HEK293 (cell line): ENCODE results near the gene KREMEN1.

ENCODE experiments used
- CTCF ChIA-PET: fragments of 350-600 bp; formaldehyde crosslinking; extraction: SDS; loops from one replicate; lab custom pipeline; 2021; ENCODE audit warnings: antibody characterized with exemption; lab: Yijun Ruan, JAX
- POLR2A ChIA-PET: fragments of 300-600 bp; formaldehyde crosslinking; extraction: SDS; loops from one replicate; lab custom pipeline; 2020; ENCODE audit warnings: antibody characterized with exemption, inconsistent platforms; lab: Yijun Ruan, JAX
- H3K27ac ChIP-seq: fragments of 200-500 bp; sonication (Bioruptor generic); 2 replicates; pipeline ENCODE4 v1.5.1; 2014; ENCODE audit warnings: low read depth, low read length, control low read depth, inconsistent platforms; ENCODE audit errors: extremely low read depth
- H3K36me3 ChIP-seq, 2 experiments: fragments of 200-500 bp in 1 of 2; sonication (Bioruptor generic) in 1 of 2; 1 replicate in 1 of 2; 2 replicates in 1 of 2; pipeline ENCODE4 v1.5.1; 2014 to 2017; ENCODE audit warnings: inconsistent platforms in 2 of 2, low read length in 2 of 2; ENCODE audit not compliant: control insufficient read depth in 2 of 2, insufficient read depth in 1 of 2
- H3K4me1 ChIP-seq: fragments of 200-500 bp; sonication (Bioruptor generic); 2 replicates; pipeline ENCODE4 v1.5.1; 2014; ENCODE audit warnings: mild to moderate bottlenecking, low read length, inconsistent platforms; ENCODE audit not compliant: control insufficient read depth, insufficient read depth
- H3K4me3 ChIP-seq: 2 replicates; pipeline ENCODE4 v1.5.1; 2011; ENCODE audit warnings: low read depth, mild to moderate bottlenecking, control low read depth, low read length, moderate library complexity
- H3K9me3 ChIP-seq: fragments of 200-500 bp; sonication (Bioruptor generic); 2 replicates; pipeline ENCODE4 v1.5.1; 2014; ENCODE audit warnings: low read depth, low read length, inconsistent platforms; ENCODE audit not compliant: control insufficient read depth, insufficient read depth
- SETDB1 ChIP-seq: IDR thresholded peaks from one replicate; pipeline ENCODE4 v1.6.1; 2017; ENCODE audit warnings: mild to moderate bottlenecking, low read length, moderate library complexity, mixed read lengths; ENCODE audit not compliant: insufficient read length
- SP7 ChIP-seq: fragments of 450-650 bp; formaldehyde crosslinking; IDR thresholded peaks from 2 replicates; pipeline ENCODE4 v1.5.1; 2016; ENCODE audit warnings: missing biosample characterization, missing genetic modification characterization
- TSHZ1 ChIP-seq: fragments of 450-650 bp; formaldehyde crosslinking; IDR thresholded peaks from 2 replicates; pipeline ENCODE4 v1.5.1; 2016; ENCODE audit warnings: missing biosample characterization, missing genetic modification characterization, borderline replicate concordance
- ZEB2 ChIP-seq: fragments of 450-650 bp; formaldehyde crosslinking; IDR thresholded peaks from 2 replicates; pipeline ENCODE4 v1.5.1; 2016; ENCODE audit warnings: missing biosample characterization, missing genetic modification characterization
- ZFHX2 ChIP-seq: fragments of 450-650 bp; formaldehyde crosslinking; conservative IDR thresholded peaks from 2 replicates; pipeline ENCODE4 v1.5.1; 2016; ENCODE audit warnings: missing biosample characterization, missing genetic modification characterization
- ZNF10 ChIP-seq: fragments of 450-650 bp; formaldehyde crosslinking; IDR thresholded peaks from 2 replicates; pipeline ENCODE4 v1.5.1; 2017; ENCODE audit warnings: missing biosample characterization, missing genetic modification characterization
- ZNF221 ChIP-seq: fragments of 450-650 bp; formaldehyde crosslinking; IDR thresholded peaks from 2 replicates; pipeline ENCODE4 v1.5.1; 2017; ENCODE audit warnings: missing biosample characterization, missing genetic modification characterization, borderline replicate concordance
- ZNF266 ChIP-seq: fragments of 450-650 bp; formaldehyde crosslinking; IDR thresholded peaks from 2 replicates; pipeline ENCODE4 v1.5.1; 2016; ENCODE audit warnings: missing biosample characterization, missing genetic modification characterization, low read depth
- ZNF391 ChIP-seq: fragments of 450-650 bp; formaldehyde crosslinking; IDR thresholded peaks from 2 replicates; pipeline ENCODE4 v1.5.1; 2016; ENCODE audit warnings: low read depth, missing biosample characterization, missing genetic modification characterization, borderline replicate concordance
- ZNF398 ChIP-seq: fragments of 450-650 bp; formaldehyde crosslinking; IDR thresholded peaks from 2 replicates; pipeline ENCODE4 v1.5.1; 2017; ENCODE audit warnings: missing biosample characterization, missing genetic modification characterization
- ZNF544 ChIP-seq: fragments of 450-650 bp; formaldehyde crosslinking; IDR thresholded peaks from 2 replicates; pipeline ENCODE4 v1.5.0; 2017; ENCODE audit warnings: missing biosample characterization, missing genetic modification characterization
- ZNF558 ChIP-seq: fragments of 450-650 bp; formaldehyde crosslinking; IDR thresholded peaks from 2 replicates; pipeline ENCODE4 v1.5.1; 2016; ENCODE audit warnings: missing biosample characterization, missing genetic modification characterization
- ZNF629 ChIP-seq: fragments of 450-650 bp; formaldehyde crosslinking; IDR thresholded peaks from 2 replicates; pipeline ENCODE4 v1.5.1; 2017; ENCODE audit warnings: missing biosample characterization, missing genetic modification characterization
- TF ChIP-seq, protein P1 (sequence below): fragments of 450-650 bp; formaldehyde crosslinking; IDR thresholded peaks from 2 replicates; pipeline ENCODE4 v1.5.1; 2016; ENCODE audit warnings: missing biosample characterization, missing genetic modification characterization, low read depth

The KREMEN1 gene

GRCh38 chr22:29116397-29117123, 43.7 kb downstream of the KREMEN1 start:
- ChIA-PET CTCF (interaction anchor here (1.8 kb wide), 1 partner anchor 38 kb away, joined by 7 read pairs; no protein-coding TSS in a partner anchor), POLR2A (no interaction called here)
- Histone ChIP-seq H3K36me3 (peaks cover 0 to 9% of the 10 kb centered on the region in 2 experiments; a peak in 1 of 3 replicates), H3K9me3 (no peaks in the 10 kb centered on the region), H3K4me1 (no peaks in the 10 kb centered on the region), H3K4me3 (no peak overlapping the region), H3K27ac (no peak overlapping the region)
- no peak for TF ChIP-seq ZNF266
- TF ChIP-seq ZNF544 (tag by site-specific recombination): no peak
- TF ChIP-seq ZNF10 (tag by site-specific recombination): no peak

DNA sequence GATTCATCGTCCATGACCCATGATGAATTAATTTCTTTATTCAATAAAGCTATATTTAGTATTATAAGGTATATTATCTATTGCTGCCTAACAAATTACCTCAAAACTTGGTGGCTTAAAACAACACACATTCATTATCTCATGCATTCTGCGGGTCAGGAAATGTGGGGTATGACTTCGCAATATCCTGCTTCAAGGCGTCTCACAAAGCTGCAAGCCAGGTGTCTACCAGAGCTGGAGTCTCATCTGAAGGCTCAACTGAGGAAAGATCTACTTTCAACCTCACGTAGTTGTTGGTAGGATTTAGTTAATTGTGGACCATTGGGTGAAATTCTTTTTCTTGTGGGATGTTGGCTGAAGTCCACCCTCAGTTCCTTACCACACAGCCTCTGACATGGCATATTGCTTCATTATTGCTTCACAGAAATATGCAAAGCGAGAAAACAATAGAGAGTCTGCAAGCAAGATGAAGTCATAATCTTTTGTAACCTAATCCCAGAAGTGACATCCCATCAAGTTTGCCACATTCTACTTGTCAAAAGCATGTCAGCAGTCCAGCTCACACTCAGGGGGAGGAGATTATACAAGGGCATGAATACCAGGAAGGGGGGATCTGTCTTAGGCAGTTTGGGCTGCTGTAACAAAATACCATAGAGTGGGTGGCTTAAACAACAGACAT, 45.1 kb downstream of the KREMEN1 start:
- no peak overlapping the region for H3K27ac ChIP-seq
- H3K36me3 ChIP-seq: peaks cover 0 to 9% of the 10 kb centered on the region in 2 experiments; a peak in 1 of 3 replicates
- H3K4me3 ChIP-seq: no peak overlapping the region
- H3K9me3 ChIP-seq: no peaks in the 10 kb centered on the region
- ChIA-PET CTCF (interaction anchor here (0.7 to 1.8 kb wide), 2 partner anchors 9 to 37 kb away, joined by 6 to 7 read pairs; no protein-coding TSS in a partner anchor), POLR2A (no interaction called here)
- TF ChIP-seq TSHZ1 (tag by site-specific recombination): peak; percentile 52; the same call in 1 of the 2 replicates
- TF ChIP-seq SP7 (tag by site-specific recombination): 0 out of 2 replicates have a peak, but pooled peaks have one; percentile 41
- peak; percentile 16 for TF ChIP-seq SETDB1
- no peak for TF ChIP-seq ZNF221 (tag by site-specific recombination)
- 0 out of 2 replicates have a peak, but pooled peaks have one; percentile 24 for TF ChIP-seq ZNF398 (tag by site-specific recombination)
- 0 out of 2 replicates have a peak, but pooled peaks have one; percentile 16 for TF ChIP-seq ZFHX2 (tag by site-specific recombination)
- TF ChIP-seq ZNF629: peak; percentile 55
- 0 out of 2 replicates have a peak, but pooled peaks have one; percentile 5 for TF ChIP-seq ZNF558 (tag by site-specific recombination)
- TF ChIP-seq, protein P1, sequence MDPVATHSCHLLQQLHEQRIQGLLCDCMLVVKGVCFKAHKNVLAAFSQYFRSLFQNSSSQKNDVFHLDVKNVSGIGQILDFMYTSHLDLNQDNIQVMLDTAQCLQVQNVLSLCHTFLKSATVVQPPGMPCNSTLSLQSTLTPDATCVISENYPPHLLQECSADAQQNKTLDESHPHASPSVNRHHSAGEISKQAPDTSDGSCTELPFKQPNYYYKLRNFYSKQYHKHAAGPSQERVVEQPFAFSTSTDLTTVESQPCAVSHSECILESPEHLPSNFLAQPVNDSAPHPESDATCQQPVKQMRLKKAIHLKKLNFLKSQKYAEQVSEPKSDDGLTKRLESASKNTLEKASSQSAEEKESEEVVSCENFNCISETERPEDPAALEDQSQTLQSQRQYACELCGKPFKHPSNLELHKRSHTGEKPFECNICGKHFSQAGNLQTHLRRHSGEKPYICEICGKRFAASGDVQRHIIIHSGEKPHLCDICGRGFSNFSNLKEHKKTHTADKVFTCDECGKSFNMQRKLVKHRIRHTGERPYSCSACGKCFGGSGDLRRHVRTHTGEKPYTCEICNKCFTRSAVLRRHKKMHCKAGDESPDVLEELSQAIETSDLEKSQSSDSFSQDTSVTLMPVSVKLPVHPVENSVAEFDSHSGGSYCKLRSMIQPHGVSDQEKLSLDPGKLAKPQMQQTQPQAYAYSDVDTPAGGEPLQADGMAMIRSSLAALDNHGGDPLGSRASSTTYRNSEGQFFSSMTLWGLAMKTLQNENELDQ (tag by site-specific recombination): no peak
- TF ChIP-seq ZEB2 (tag by site-specific recombination): peak; percentile 41; the same call in 1 of the 2 replicates
- TF ChIP-seq ZNF391 (tag by site-specific recombination): no peak
- no peaks in the 10 kb centered on the region for H3K4me1 ChIP-seq
